ENCODE data around the gene SHANK2. TPM values are rescaled to one million over a fixed set of nuclear protein-coding genes. Genes with fewer than 3 reads are reported as not detected.

The SHANK2 gene
- total and polyA plus RNA-seq, 10 of the 15 experiments (the other 5 are each of a cell fraction or from before 2014, with no cell fraction given): 0.01 to 0.31 (median 0.10) TPM; not detected in 5

- DNase-seq (ENCODE audit: low read depth, low spot score): no peak
- no peak for FAIRE-seq
- Histone ChIP-seq H3K27ac (ENCODE audit: control insufficient read depth, insufficient read depth) (no peak overlapping the region), H2AFZ (ENCODE audit: control insufficient read depth, low read depth, low read length) (no peak overlapping the region), H4K20me1 (ENCODE audit: control insufficient read depth, insufficient read depth) (no peaks in the 10 kb centered on the region), H3K27me3 (replicated peaks in 1 of 2; ENCODE audit: control insufficient read depth in 2 of 2, insufficient read depth in 2 of 2, low read length in 1 of 2) (no peaks in the 10 kb centered on the region; a peak in 1 of 4 replicates), H3K4me2 (ENCODE audit: control insufficient read depth, insufficient read depth) (no peak overlapping the region), H3K4me3 (no peak overlapping the region), H3K9ac (ENCODE audit: control insufficient read depth, insufficient read depth, low read length) (no peak overlapping the region), H3K4me1 (ENCODE audit: control insufficient read depth, insufficient read depth, low read length) (no peaks in the 10 kb centered on the region), H3K9me3 (replicated peaks; ENCODE audit: control insufficient read depth, insufficient read depth, low read length) (no peaks in the 10 kb centered on the region), H3K36me3 (ENCODE audit: control insufficient read depth in 2 of 2, insufficient read depth in 2 of 2, low read length in 1 of 2) (no peaks in the 10 kb centered on the region), H3K79me2 (ENCODE audit: control insufficient read depth, insufficient read depth, low read length) (no peaks in the 10 kb centered on the region)
- WGBS (ENCODE audit: insufficient coverage, insufficient replicate concordance, low lambda C conversion rate, missing lambda C conversion rate): 43% methylated on average over 7 of the region's 7 CpGs
- SMC1A ChIA-PET (ENCODE audit: uncharacterized antibody, unreplicated experiment): no interaction called here
- no peak for TF ChIP-seq JUND (IDR thresholded peaks at IDR 0.05; ENCODE audit: low read depth, low read length)
- no peak for TF ChIP-seq E4F1 (IDR thresholded peaks at IDR 0.05; ENCODE audit: borderline replicate concordance, partially characterized antibody)
- TF ChIP-seq CUX1 (IDR thresholded peaks at IDR 0.05; ENCODE audit: insufficient replicate concordance, low read depth, low read length): no peak
- no peak for TF ChIP-seq SMAD1 (IDR thresholded peaks at IDR 0.05; ENCODE audit: low read depth, partially characterized antibody)
- no peak for TF ChIP-seq STAT1 (conservative IDR thresholded peaks at IDR 0.05)
- no peak for TF ChIP-seq SPI1 (IDR thresholded peaks at IDR 0.05; ENCODE audit: borderline replicate concordance, insufficient read depth, low read depth, low read length)
- BruUV-seq (replicated peaks): no TSS peak
- POLR2A ChIA-PET: no interaction called here
- CTCF ChIA-PET: no interaction called here
- RAD21 ChIA-PET (ENCODE audit: unreplicated experiment): no interaction called here
- intact Hi-C loops (cut with micrococcal nuclease; ENCODE audit: unreplicated experiment) (no loop called here), in situ Hi-C loops (cut with MboI) (no loop called here)
- ATAC-seq: no peak
Observed at GRCh38 chr11:71281831-71282230, 29.5 kb upstream of the SHANK2 start.

Measured in GM12878 (cell line).